Upper lobe of left lung (tissue), 6 donors: ENCODE results near the gene TMEM183A. TPM values are rescaled to one million over a fixed set of nuclear protein-coding genes. Genes with fewer than 3 reads are reported as not detected.

ENCODE experiments used
- ATAC-seq, 2 donors: fragments of 200-7000 bp; cut with Tn5 transposase; one replicate each; pipeline ENCODE4 v1.9.1; 2022; ENCODE audit warnings: mild to moderate bottlenecking in 2 of 2, moderate library complexity in 2 of 2; ENCODE audit not compliant: low FRiP score in 2 of 2
- DNase-seq, 2 donors: peaks; one replicate each; pipeline ENCODE4 v3.0.0-alpha.2; 2019 to 2020
- H3K27ac ChIP-seq, 4 donors: fragments of 200-600 bp; sonication (generic); one replicate each; pipeline ENCODE4 v1.5.1; 2016 to 2019
- H3K27me3 ChIP-seq, 4 donors: fragments of 200-600 bp; sonication (generic); one replicate each; pipeline ENCODE4 v1.5.1; 2017 to 2019
- H3K36me3 ChIP-seq, 4 donors: fragments of 200-600 bp; sonication (generic); one replicate each; pipeline ENCODE4 v1.5.1; 2016 to 2019
- H3K4me1 ChIP-seq, 4 donors: fragments of 200-600 bp; sonication (generic); one replicate each; pipeline ENCODE4 v1.5.1; 2018 to 2019
- H3K4me3 ChIP-seq, 4 donors: fragments of 200-600 bp; sonication (generic); one replicate each; pipeline ENCODE4 v1.5.1; 2017 to 2019; ENCODE audit warnings: mild to moderate bottlenecking in 2 of 4, moderate library complexity in 1 of 4
- H3K9me3 ChIP-seq, 4 donors: fragments of 200-600 bp; sonication (generic); one replicate each; pipeline ENCODE4 v1.5.1; 2018 to 2019
- EP300 ChIP-seq, 4 donors: sonication (generic); formaldehyde crosslinking; IDR thresholded peaks; one replicate each; pipeline ENCODE4 v1.5.1; 2017; ENCODE audit warnings: antibody characterized with exemption in 4 of 4, control low read depth in 2 of 4
- POLR2A ChIP-seq, 4 donors: fragments of 450-650 bp; IDR thresholded peaks; one replicate each; pipeline ENCODE4 v1.5.1; 2016 to 2017; ENCODE audit warnings: antibody characterized with exemption in 4 of 4, mild to moderate bottlenecking in 2 of 4
- POLR2AphosphoS5 ChIP-seq, 2 donors: sonication (generic); formaldehyde crosslinking; IDR thresholded peaks; one replicate each; pipeline ENCODE4 v1.5.1; 2017; ENCODE audit warnings: antibody characterized with exemption in 2 of 2
- WGBS, 2 donors: methylation state at CpG; one replicate each; pipeline ENCODE4 v1.1.5; 2017 to 2018; 5-methylcytosine and 5-hydroxymethylcytosine counted together
- total RNA-seq, 6 donors: library from RNA; depleted of rRNA in 4 of 6; stranded (reverse); fragments of >200 nt in 4 of 6; gene quantifications; one replicate each; pipeline versions ENCODE4 v1.1.0 to v1.2.1, GENCODE V29; 2016 to 2021
- TF ChIP-seq, protein P1 (sequence below), 6 experiments: fragments of 450-650 bp in 4 of 6; fragments of 200-600 bp in 2 of 6; sonication (generic) in 2 of 6; IDR thresholded peaks; one replicate each; pipeline ENCODE4 v1.5.1; 2016 to 2019; ENCODE audit warnings: antibody characterized with exemption in 6 of 6
- donor health status: DM: no; HTN: no; CAD: no; lungs with moderate emphysema.
- donor health status: DM: no; HTN: yes; CAD: no; lungs with severe emphysema.

TMEM183A gene
- total RNA-seq, 6 donors from 2014 or later, result 45.4 to 71.9 (median 68.1) TPM

DNA sequence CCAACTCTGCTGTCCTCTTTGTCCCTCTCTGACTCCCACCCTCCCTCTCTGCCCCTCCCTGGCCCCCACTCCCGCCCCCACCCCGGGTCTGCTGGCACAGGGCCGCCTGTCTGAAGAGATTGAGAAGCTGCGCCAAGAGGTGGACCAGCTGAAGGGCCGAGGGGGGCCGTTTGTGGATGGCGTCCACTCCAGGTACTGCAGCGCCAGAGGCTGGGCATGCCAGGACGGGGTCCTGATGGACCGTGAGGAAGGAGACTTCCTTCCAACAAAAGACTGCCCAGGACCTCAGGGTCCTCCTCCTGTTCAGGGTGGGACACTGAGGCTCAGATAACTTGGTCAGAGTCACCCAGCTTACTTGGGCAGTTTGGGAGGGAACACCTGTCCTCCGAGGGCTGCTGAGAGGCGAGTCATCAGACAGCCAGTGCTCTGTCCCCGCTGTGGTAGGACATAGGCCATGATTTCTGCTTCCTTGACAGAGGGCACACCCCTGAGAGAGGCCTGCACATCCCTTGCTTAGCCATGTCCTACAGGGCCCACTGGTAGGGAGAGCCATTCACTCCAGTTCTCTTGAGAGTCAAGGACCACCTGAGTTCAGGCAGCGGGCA lies 42.5 kb downstream of the TMEM183A start:
- Histone ChIP-seq H3K4me1 (no peaks in the 10 kb centered on the region), H3K36me3 (no peaks in the 10 kb centered on the region), H3K27ac (no peak overlapping the region), H3K9me3 (no peaks in the 10 kb centered on the region), H3K4me3 (no peak overlapping the region), H3K27me3 (no peaks in the 10 kb centered on the region)
- no peak for DNase-seq
- no peak for ATAC-seq
- TF ChIP-seq, protein P1, sequence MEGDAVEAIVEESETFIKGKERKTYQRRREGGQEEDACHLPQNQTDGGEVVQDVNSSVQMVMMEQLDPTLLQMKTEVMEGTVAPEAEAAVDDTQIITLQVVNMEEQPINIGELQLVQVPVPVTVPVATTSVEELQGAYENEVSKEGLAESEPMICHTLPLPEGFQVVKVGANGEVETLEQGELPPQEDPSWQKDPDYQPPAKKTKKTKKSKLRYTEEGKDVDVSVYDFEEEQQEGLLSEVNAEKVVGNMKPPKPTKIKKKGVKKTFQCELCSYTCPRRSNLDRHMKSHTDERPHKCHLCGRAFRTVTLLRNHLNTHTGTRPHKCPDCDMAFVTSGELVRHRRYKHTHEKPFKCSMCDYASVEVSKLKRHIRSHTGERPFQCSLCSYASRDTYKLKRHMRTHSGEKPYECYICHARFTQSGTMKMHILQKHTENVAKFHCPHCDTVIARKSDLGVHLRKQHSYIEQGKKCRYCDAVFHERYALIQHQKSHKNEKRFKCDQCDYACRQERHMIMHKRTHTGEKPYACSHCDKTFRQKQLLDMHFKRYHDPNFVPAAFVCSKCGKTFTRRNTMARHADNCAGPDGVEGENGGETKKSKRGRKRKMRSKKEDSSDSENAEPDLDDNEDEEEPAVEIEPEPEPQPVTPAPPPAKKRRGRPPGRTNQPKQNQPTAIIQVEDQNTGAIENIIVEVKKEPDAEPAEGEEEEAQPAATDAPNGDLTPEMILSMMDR (IDR thresholded peaks at IDR 0.05), result no peak
- TF ChIP-seq EP300 (IDR thresholded peaks at IDR 0.05) (no peak), POLR2A (IDR thresholded peaks at IDR 0.05) (no peak), POLR2AphosphoS5 (IDR thresholded peaks at IDR 0.05) (no peak)
- 85 to 86% methylated on average over 8 to 14 of the region's 14 CpGs for WGBS, 2 donors

DNA sequence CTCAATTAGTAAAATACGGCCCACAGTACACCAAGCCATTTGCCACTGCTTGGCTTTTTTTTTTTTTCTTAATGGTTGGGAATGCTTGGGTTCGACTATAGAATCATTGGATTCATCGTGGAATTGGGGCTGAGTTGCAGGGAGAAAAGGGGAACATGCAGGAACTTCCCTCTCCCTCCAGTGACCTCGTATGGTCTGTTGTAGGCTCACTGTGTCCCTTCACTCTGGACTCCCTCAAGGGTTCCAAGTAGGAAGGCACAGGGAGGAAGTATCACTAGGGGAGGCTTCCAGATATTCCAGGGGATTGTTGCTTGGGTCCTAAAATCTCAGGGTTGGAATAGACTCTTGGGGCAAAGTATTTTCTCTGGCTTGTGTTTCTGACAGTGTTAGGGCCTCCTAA lies 43.7 kb downstream of the TMEM183A start:
- no peaks in the 10 kb centered on the region for H3K36me3 ChIP-seq
- no peak overlapping the region for H3K4me3 ChIP-seq
- ATAC-seq (no peak), DNase-seq (no peak)
- no peaks in the 10 kb centered on the region for H3K4me1 ChIP-seq
- no peak overlapping the region for H3K27ac ChIP-seq
- H3K27me3 ChIP-seq, result no peaks in the 10 kb centered on the region
- no peaks in the 10 kb centered on the region for H3K9me3 ChIP-seq
- TF ChIP-seq, protein P1 (IDR thresholded peaks at IDR 0.05), result no peak
- no peak for TF ChIP-seq POLR2AphosphoS5 (IDR thresholded peaks at IDR 0.05)
- TF ChIP-seq POLR2A (IDR thresholded peaks at IDR 0.05), result no peak
- no peak for TF ChIP-seq EP300 (IDR thresholded peaks at IDR 0.05)
- 79 to 82% methylated on average over 4 of the region's 4 CpGs for WGBS, 2 donors

DNA sequence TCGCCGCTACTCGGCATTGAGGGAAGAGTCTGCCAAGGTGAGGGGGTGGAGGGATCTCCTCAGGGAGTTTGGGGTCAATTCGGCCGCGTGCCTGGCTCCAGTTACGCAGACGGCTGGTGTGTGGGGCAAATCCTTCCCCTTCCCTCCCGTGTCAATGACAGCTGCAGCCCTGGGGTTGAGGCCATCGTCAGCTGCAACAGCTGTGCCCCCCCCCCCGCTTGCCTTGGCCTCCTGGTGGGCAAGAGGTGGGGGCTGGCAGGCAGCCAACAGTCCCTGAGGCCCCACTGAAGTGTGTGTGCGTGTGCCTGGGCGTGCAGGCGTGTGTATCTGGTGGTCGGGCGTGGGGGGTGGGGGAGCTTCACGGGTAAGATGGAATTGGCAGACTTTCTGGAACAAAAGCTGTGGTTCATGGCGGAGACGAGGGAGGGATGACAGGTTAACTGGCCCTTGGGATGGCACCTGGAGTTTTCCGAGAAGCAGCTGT lies 44.7 kb downstream of the TMEM183A start:
- H3K4me3 ChIP-seq, result no peak overlapping the region
- H3K4me1 ChIP-seq, result no peaks in the 10 kb centered on the region
- no peaks in the 10 kb centered on the region for H3K9me3 ChIP-seq
- ATAC-seq (no peak), DNase-seq (no peak)
- H3K27me3 ChIP-seq, result no peaks in the 10 kb centered on the region
- H3K27ac ChIP-seq, result no peak overlapping the region
- no peaks in the 10 kb centered on the region for H3K36me3 ChIP-seq
- TF ChIP-seq, protein P1 (IDR thresholded peaks at IDR 0.05), result no peak
- TF ChIP-seq EP300 (IDR thresholded peaks at IDR 0.05), result no peak
- no peak for TF ChIP-seq POLR2A (IDR thresholded peaks at IDR 0.05)
- TF ChIP-seq POLR2AphosphoS5 (IDR thresholded peaks at IDR 0.05), result no peak
- WGBS, 2 donors, result 63 to 65% methylated on average over 12 to 18 of the region's 20 CpGs

DNA sequence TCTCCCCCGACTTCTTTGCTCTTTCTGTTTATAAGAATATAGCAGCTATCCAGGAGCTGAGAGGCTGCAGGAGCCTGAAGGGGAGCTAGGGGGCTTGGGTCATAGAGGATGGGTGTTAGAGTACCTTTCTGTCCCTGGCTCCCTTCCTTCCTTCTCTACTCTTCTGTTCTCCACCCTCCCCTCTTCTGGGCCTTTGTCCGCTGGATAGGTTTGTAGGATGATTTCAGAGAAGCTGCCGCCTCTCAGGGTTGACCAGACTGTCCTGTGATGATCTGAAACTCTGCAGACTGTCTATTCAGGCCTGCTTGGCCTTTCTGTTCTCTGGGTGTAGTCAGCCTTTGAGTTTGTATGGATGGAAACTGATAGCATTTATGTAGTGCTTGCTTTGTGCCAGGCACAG lies 45.4 kb downstream of the TMEM183A start:
- no peaks in the 10 kb centered on the region for H3K9me3 ChIP-seq
- peaks cover 0 to under 1% (median 0%) of the 10 kb centered on the region in 4 donors for H3K4me1 ChIP-seq
- ATAC-seq (no peak), DNase-seq (no peak)
- no peak overlapping the region for H3K27ac ChIP-seq
- no peaks in the 10 kb centered on the region for H3K36me3 ChIP-seq
- no peaks in the 10 kb centered on the region for H3K27me3 ChIP-seq
- 84 to 90% methylated on average over 3 of the region's 3 CpGs for WGBS, 2 donors
- TF ChIP-seq POLR2AphosphoS5 (IDR thresholded peaks at IDR 0.05) (no peak), EP300 (IDR thresholded peaks at IDR 0.05) (no peak), POLR2A (IDR thresholded peaks at IDR 0.05) (no peak)
- TF ChIP-seq, protein P1 (IDR thresholded peaks at IDR 0.05), result no peak
- H3K4me3 ChIP-seq, result no peak overlapping the region

DNA sequence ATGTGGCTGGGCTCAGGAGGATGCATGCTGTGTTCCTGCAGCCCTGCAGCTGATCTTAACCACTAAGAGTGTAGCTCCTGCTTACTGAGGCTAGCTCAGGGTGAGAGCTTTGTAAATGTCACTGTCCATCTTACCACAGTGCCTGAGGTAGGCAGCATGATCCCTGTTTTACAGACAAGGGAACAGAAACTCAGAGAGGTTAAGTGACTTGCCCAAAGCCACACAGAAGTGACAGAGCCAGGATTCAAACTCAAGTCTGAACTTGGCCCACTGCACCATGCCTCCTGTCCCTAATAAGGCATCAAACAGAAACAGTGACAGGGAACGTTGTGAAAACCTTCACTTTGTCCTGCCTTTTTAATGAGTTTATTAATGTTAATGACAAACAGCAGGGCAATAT lies 47.0 kb downstream of the TMEM183A start:
- Histone ChIP-seq H3K36me3 (no peaks in the 10 kb centered on the region), H3K27me3 (no peaks in the 10 kb centered on the region), H3K27ac (no peak overlapping the region), H3K4me3 (no peak overlapping the region), H3K4me1 (peaks cover 3 to 6% (median 4%) of the 10 kb centered on the region in 4 donors), H3K9me3 (no peaks in the 10 kb centered on the region)
- WGBS, 2 donors, result 73 to 74% methylated on average over 1 of the region's 1 CpG
- DNase-seq (no peak), ATAC-seq (no peak)
- no peak for TF ChIP-seq EP300 (IDR thresholded peaks at IDR 0.05)
- TF ChIP-seq POLR2AphosphoS5 (IDR thresholded peaks at IDR 0.05), result no peak
- TF ChIP-seq, protein P1 (IDR thresholded peaks at IDR 0.05), result no peak
- TF ChIP-seq POLR2A (IDR thresholded peaks at IDR 0.05), result no peak
